Smooth muscle cell (in vitro differentiated cells): ENCODE data around the gene WDR6. TPM values are rescaled to one million over a fixed set of nuclear protein-coding genes. Genes with fewer than 3 reads are reported as not detected.

Experiments used
- DNase-seq: peaks from one replicate; lab custom pipeline; 2025; ENCODE audit not compliant: unreplicated experiment; lab: John Stamatoyannopoulos, UW
- H2AFZ ChIP-seq: fragments of 200-600 bp; sonication (generic); 2 replicates; pipeline ENCODE4 v1.6.0; 2016; ENCODE audit warnings: antibody characterized with exemption, low read depth, mild to moderate bottlenecking
- H3F3A ChIP-seq: fragments of 200-600 bp; sonication (generic); 2 replicates; pipeline ENCODE4 v1.6.0; 2017; ENCODE audit warnings: antibody characterized with exemption, low read depth
- H3K27ac ChIP-seq: fragments of 200-600 bp; sonication (generic); 2 replicates; pipeline ENCODE4 v1.5.1; 2016; ENCODE audit warnings: low read depth, mild to moderate bottlenecking
- H3K27me3 ChIP-seq: fragments of 200-600 bp; sonication (generic); 2 replicates; pipeline ENCODE4 v1.6.1; 2016; ENCODE audit warnings: low read depth, mild to moderate bottlenecking
- H3K36me3 ChIP-seq: fragments of 200-600 bp; sonication (generic); 2 replicates; pipeline ENCODE4 v1.5.1; 2016; ENCODE audit warnings: low read depth
- H3K4me1 ChIP-seq: fragments of 200-600 bp; sonication (generic); 2 replicates; pipeline ENCODE4 v1.5.1; 2016; ENCODE audit warnings: low read depth
- H3K4me2 ChIP-seq: fragments of 200-600 bp; sonication (generic); 2 replicates; pipeline ENCODE4 v1.6.0; 2016; ENCODE audit warnings: mild to moderate bottlenecking
- H3K4me3 ChIP-seq: fragments of 200-600 bp; sonication (generic); 2 replicates; pipeline ENCODE4 v1.5.1; 2016; ENCODE audit warnings: mild to moderate bottlenecking
- H3K79me2 ChIP-seq: fragments of 200-600 bp; sonication (generic); 2 replicates; pipeline ENCODE4 v1.6.0; 2016; ENCODE audit warnings: low read depth, mild to moderate bottlenecking
- H3K9ac ChIP-seq: fragments of 200-600 bp; sonication (generic); 2 replicates; pipeline ENCODE4 v1.6.0; 2016; ENCODE audit warnings: low read depth
- H3K9me3 ChIP-seq: fragments of 200-600 bp; sonication (generic); replicated peaks from 2 replicates; pipeline ENCODE4 v1.5.1; 2016; ENCODE audit warnings: low read depth
- H4K20me1 ChIP-seq: fragments of 200-600 bp; sonication (generic); 2 replicates; pipeline ENCODE4 v1.6.0; 2016; ENCODE audit warnings: low read depth
- CTCF ChIP-seq: fragments of 200-600 bp; sonication (generic); IDR thresholded peaks from 2 replicates; pipeline ENCODE4 v1.5.1; 2017; ENCODE audit warnings: borderline replicate concordance, mild to moderate bottlenecking, antibody characterized with exemption; ENCODE audit not compliant: insufficient read depth, poor library complexity, severe bottlenecking
- WGBS: methylation state at CpG from one replicate; pipeline ENCODE4 v1.1.7; 2016; ENCODE audit warnings: low lambda C conversion rate; 5-methylcytosine and 5-hydroxymethylcytosine counted together
- polyA plus RNA-seq: library from polyadenylated mRNA; unstranded; fragments of >200 nt; fragmentation: Nextera tagmentation; extraction: Ambion mirVana; gene quantifications from 2 replicates; pipeline ENCODE4 v1.2.1, GENCODE V29; 2016
- total RNA-seq: library from RNA; depleted of rRNA; stranded (reverse); fragments of >200 nt; gene quantifications from 2 replicates; pipeline ENCODE4 v1.2.3, GENCODE V29; 2014

WDR6 gene
- total and polyA plus RNA-seq, 2 experiments from 2014 or later: 61.8 to 86.8 TPM

GRCh38 chr3:49022688-49023171 lies 15.5 kb downstream of the WDR6 start:
- WGBS: 35% methylated on average over 12 of the region's 12 CpGs
- Histone ChIP-seq H3K9ac (peak overlapping the region; percentile 98), H3K27ac (peak overlapping the region; percentile 99), H3F3A (peaks cover 31% of the 10 kb centered on the region), H3K4me3 (peak overlapping the region; percentile 75), H4K20me1 (peaks cover 6% of the 10 kb centered on the region), H3K79me2 (peaks cover 50% of the 10 kb centered on the region), H3K36me3 (no peaks in the 10 kb centered on the region), H3K4me2 (peak overlapping the region; percentile 97), H3K27me3 (no peaks in the 10 kb centered on the region), H3K9me3 (no peaks in the 10 kb centered on the region), H3K4me1 (peaks cover 17% of the 10 kb centered on the region), H2AFZ (no peak overlapping the region)
- DNase-seq: no peak
- no peak for TF ChIP-seq CTCF

DNA sequence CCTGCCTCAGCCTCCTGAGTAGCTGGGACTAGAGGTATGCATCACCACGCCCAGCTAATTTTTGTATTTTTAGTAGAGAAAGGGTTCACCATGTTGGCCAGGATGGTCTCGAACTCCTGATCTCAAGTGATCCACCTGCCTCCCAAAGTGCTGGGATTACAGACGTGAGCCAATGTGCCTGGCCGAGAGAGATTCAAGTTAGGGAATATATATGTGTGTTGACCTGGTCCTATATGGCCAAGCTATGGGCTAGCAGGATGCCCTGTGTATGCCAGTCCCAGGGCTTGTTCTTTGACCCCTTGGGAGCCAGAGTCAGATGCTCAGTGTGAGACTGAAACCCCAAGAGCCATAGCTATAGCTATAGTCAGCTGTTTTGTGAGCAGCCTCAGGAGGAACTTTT lies 16.6 kb downstream of the WDR6 start:
- Histone ChIP-seq H2AFZ (no peak overlapping the region), H3K4me3 (no peak overlapping the region), H3K79me2 (peaks cover 57% of the 10 kb centered on the region), H3K4me1 (peaks cover 25% of the 10 kb centered on the region), H3K9ac (no peak overlapping the region), H3K4me2 (no peak overlapping the region), H3K9me3 (no peaks in the 10 kb centered on the region), H3F3A (peaks cover 31% of the 10 kb centered on the region), H3K27ac (no peak overlapping the region), H4K20me1 (peaks cover 6% of the 10 kb centered on the region), H3K36me3 (no peaks in the 10 kb centered on the region), H3K27me3 (no peaks in the 10 kb centered on the region)
- no peak for DNase-seq
- no peak for TF ChIP-seq CTCF
- 98% methylated on average over 4 of the region's 4 CpGs for WGBS

- peaks cover 28% of the 10 kb centered on the region for H3F3A ChIP-seq
- no peaks in the 10 kb centered on the region for H3K36me3 ChIP-seq
- 99% methylated on average over 5 of the region's 5 CpGs for WGBS
- peaks cover 6% of the 10 kb centered on the region for H4K20me1 ChIP-seq
- H3K4me3 ChIP-seq: no peak overlapping the region
- no peaks in the 10 kb centered on the region for H3K9me3 ChIP-seq
- TF ChIP-seq CTCF: no peak
- DNase-seq: no peak
- H3K27ac ChIP-seq: no peak overlapping the region
- H3K4me1 ChIP-seq: peaks cover 23% of the 10 kb centered on the region
- no peak overlapping the region for H2AFZ ChIP-seq
- no peak overlapping the region for H3K9ac ChIP-seq
- no peak overlapping the region for H3K4me2 ChIP-seq
- peaks cover 55% of the 10 kb centered on the region for H3K79me2 ChIP-seq
- H3K27me3 ChIP-seq: no peaks in the 10 kb centered on the region
Observed at GRCh38 chr3:49024449-49024848, 17.3 kb downstream of the WDR6 start.

- DNase-seq: no peak
- no peak overlapping the region for H3K4me2 ChIP-seq
- H3K27me3 ChIP-seq: no peaks in the 10 kb centered on the region
- H3K9me3 ChIP-seq: no peaks in the 10 kb centered on the region
- H3F3A ChIP-seq: peaks cover 30% of the 10 kb centered on the region
- no peak for TF ChIP-seq CTCF
- H3K36me3 ChIP-seq: no peaks in the 10 kb centered on the region
- H3K9ac ChIP-seq: no peak overlapping the region
- H2AFZ ChIP-seq: no peak overlapping the region
- WGBS: 93% methylated on average over 13 of the region's 13 CpGs
- H3K27ac ChIP-seq: no peak overlapping the region
- H3K4me1 ChIP-seq: peaks cover 19% of the 10 kb centered on the region
- H3K4me3 ChIP-seq: no peak overlapping the region
- peaks cover 47% of the 10 kb centered on the region for H3K79me2 ChIP-seq
- H4K20me1 ChIP-seq: peaks cover 6% of the 10 kb centered on the region
Observed at GRCh38 chr3:49025005-49025792, 18.0 kb downstream of the WDR6 start.
